ENCODE measurements around the gene SIDT2.

Gene SIDT2

GRCh38 chr11:117214404-117215110 is 36.0 kb downstream of the SIDT2 start:
- Histone ChIP-seq H3K27me3 (ENCODE audit: control insufficient read depth in 1 of 2, insufficient read depth in 2 of 2, low read length in 2 of 2) (no peaks in the 10 kb centered on the region), H3K27ac (ENCODE audit: low read depth, low read length) (no peak overlapping the region), H3K9ac (ENCODE audit: low read depth in 1 of 2, low read length in 2 of 2) (no peak overlapping the region), H3K9me3 (ENCODE audit: control insufficient read depth in 1 of 2, low read length in 2 of 2) (no peaks in the 10 kb centered on the region), H3K4me3 (ENCODE audit: low read depth in 1 of 2, low read length in 2 of 2) (no peak overlapping the region), H3K4me1 (ENCODE audit: control insufficient read depth in 1 of 2, insufficient read depth in 2 of 2, low read length in 2 of 2) (peaks cover 0 to 9% of the 10 kb centered on the region in 2 donors), H3K36me3 (ENCODE audit: control insufficient read depth in 1 of 2, insufficient read depth in 2 of 2, low read length in 2 of 2) (peaks cover 41 to 71% of the 10 kb centered on the region in 2 donors)

DNA sequence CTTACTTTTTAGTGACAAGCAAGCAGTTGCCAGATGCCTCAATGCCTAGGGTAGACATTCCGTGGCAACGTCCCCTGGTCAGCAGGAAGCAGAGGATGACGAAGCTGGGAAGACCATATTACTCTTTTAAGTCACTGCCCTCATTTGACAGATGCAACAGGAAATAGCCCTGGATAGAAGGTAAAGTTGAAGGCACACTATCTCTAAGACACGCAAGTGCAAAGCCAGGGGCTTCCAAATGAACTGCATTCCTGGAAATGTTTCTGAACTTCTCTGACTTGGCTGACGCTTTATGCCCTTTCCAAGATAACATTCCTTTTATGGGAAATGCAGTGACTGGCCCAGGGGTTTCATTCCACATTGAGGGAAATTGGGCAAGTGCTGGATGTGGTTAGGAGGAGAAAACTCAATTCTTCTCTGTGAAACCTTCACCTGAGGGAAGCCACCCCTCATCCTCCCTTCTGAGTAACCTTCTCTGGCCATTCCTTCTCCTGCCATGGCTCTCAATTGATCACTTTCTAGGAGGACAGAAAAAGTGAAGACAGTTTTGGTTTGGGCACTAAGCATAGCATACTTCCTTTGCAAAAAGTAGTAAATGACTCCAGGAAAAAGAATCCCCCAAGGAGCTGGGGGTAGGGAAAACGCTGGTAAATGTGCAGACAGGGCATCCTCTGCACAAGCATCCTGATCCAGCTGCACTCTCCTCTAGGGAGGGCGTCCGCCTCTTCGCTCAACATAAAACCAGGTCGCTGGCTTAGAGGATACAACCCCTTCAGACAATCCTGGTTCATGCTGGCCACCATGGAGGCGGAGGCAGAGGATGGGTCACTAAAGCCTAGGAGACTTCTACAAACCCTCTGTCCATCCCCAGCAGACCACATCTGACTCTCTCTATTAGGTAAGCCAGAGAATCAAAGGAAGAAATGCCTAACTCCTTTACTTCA is 38.9 kb downstream of the SIDT2 start:
- H3K27ac ChIP-seq (ENCODE audit: low read depth, low read length) = peak overlapping the region; percentile 53
- no peak overlapping the region for H3K4me3 ChIP-seq (ENCODE audit: low read depth in 1 of 2, low read length in 2 of 2)
- H3K4me1 ChIP-seq (ENCODE audit: control insufficient read depth in 1 of 2, insufficient read depth in 2 of 2, low read length in 2 of 2) = peaks cover 18 to 38% of the 10 kb centered on the region in 2 donors
- no peaks in the 10 kb centered on the region for H3K27me3 ChIP-seq (ENCODE audit: control insufficient read depth in 1 of 2, insufficient read depth in 2 of 2, low read length in 2 of 2)
- peaks cover 50 to 82% of the 10 kb centered on the region in 2 donors for H3K36me3 ChIP-seq (ENCODE audit: control insufficient read depth in 1 of 2, insufficient read depth in 2 of 2, low read length in 2 of 2)
- H3K9ac ChIP-seq (ENCODE audit: low read depth in 1 of 2, low read length in 2 of 2) = no peak overlapping the region
- H3K9me3 ChIP-seq (ENCODE audit: control insufficient read depth in 1 of 2, low read length in 2 of 2) = no peaks in the 10 kb centered on the region

DNA sequence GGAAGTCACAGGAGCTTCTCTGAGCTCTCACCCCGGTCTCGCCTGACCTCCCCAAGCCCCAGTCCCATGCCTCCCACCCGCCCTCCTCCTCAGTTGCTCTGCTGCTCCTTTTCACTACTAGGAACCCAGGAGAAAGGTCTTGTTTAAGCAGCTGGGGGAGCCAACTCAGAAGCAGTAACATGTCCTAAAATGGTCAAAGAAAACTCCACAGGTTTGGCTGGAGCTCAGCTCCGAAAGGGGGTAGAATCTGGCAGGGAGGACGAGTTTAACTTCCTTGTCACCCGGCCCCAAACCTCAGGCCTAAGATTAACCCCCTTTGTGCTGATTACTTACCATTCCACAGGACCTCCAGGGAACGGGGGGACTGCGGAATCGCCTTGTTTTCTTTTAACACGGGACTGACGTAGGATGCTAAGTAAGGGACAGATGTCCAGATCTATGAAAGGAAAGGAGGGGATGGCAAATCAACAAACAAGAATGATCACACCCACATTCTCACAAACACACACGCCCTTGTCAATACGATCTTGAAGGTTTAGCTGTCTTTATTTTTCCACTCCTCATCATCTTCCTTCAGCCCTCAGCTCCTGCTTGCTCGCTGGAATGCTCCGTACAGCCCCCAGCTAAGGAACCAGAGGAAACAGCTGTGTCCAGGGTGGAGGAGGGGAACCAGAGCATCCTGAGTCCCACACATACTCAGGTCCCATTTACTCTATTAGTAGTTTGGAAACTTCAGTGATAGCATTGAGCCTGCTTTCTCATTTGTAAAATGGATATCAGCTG is 39.8 kb downstream of the SIDT2 start:
- Histone ChIP-seq H3K9ac (ENCODE audit: low read depth in 1 of 2, low read length in 2 of 2) (peak overlapping the region in 1 of 2 donors; percentile 14), H3K4me1 (ENCODE audit: control insufficient read depth in 1 of 2, insufficient read depth in 2 of 2, low read length in 2 of 2) (peaks cover 18 to 39% of the 10 kb centered on the region in 2 donors), H3K27ac (ENCODE audit: low read depth, low read length) (peak overlapping the region; percentile 53), H3K36me3 (ENCODE audit: control insufficient read depth in 1 of 2, insufficient read depth in 2 of 2, low read length in 2 of 2) (peaks cover 52 to 82% of the 10 kb centered on the region in 2 donors), H3K9me3 (ENCODE audit: control insufficient read depth in 1 of 2, low read length in 2 of 2) (no peaks in the 10 kb centered on the region), H3K27me3 (ENCODE audit: control insufficient read depth in 1 of 2, insufficient read depth in 2 of 2, low read length in 2 of 2) (no peaks in the 10 kb centered on the region), H3K4me3 (ENCODE audit: low read depth in 1 of 2, low read length in 2 of 2) (no peak overlapping the region)

GRCh38 chr11:117219001-117219400 is 40.5 kb downstream of the SIDT2 start:
- H3K9ac ChIP-seq (ENCODE audit: low read depth in 1 of 2, low read length in 2 of 2) = no peak overlapping the region
- H3K4me1 ChIP-seq (ENCODE audit: control insufficient read depth in 1 of 2, insufficient read depth in 2 of 2, low read length in 2 of 2) = peaks cover 25 to 46% of the 10 kb centered on the region in 2 donors
- no peaks in the 10 kb centered on the region for H3K9me3 ChIP-seq (ENCODE audit: control insufficient read depth in 1 of 2, low read length in 2 of 2)
- no peaks in the 10 kb centered on the region for H3K27me3 ChIP-seq (ENCODE audit: control insufficient read depth in 1 of 2, insufficient read depth in 2 of 2, low read length in 2 of 2)
- H3K4me3 ChIP-seq (ENCODE audit: low read depth in 1 of 2, low read length in 2 of 2) = no peak overlapping the region
- H3K36me3 ChIP-seq (ENCODE audit: control insufficient read depth in 1 of 2, insufficient read depth in 2 of 2, low read length in 2 of 2) = peaks cover 56 to 85% of the 10 kb centered on the region in 2 donors
- H3K27ac ChIP-seq (ENCODE audit: low read depth, low read length) = peak overlapping the region; percentile 18

GRCh38 chr11:117219455-117219854 is 40.9 kb downstream of the SIDT2 start:
- Histone ChIP-seq H3K27ac (ENCODE audit: low read depth, low read length) (peak overlapping the region; percentile 18), H3K9me3 (ENCODE audit: control insufficient read depth in 1 of 2, low read length in 2 of 2) (no peaks in the 10 kb centered on the region), H3K4me3 (ENCODE audit: low read depth in 1 of 2, low read length in 2 of 2) (no peak overlapping the region), H3K9ac (ENCODE audit: low read depth in 1 of 2, low read length in 2 of 2) (no peak overlapping the region), H3K36me3 (ENCODE audit: control insufficient read depth in 1 of 2, insufficient read depth in 2 of 2, low read length in 2 of 2) (peaks cover 55 to 81% of the 10 kb centered on the region in 2 donors), H3K27me3 (ENCODE audit: control insufficient read depth in 1 of 2, insufficient read depth in 2 of 2, low read length in 2 of 2) (no peaks in the 10 kb centered on the region), H3K4me1 (ENCODE audit: control insufficient read depth in 1 of 2, insufficient read depth in 2 of 2, low read length in 2 of 2) (peaks cover 29 to 51% of the 10 kb centered on the region in 2 donors)

GRCh38 chr11:117219995-117220394 is 41.5 kb downstream of the SIDT2 start:
- Histone ChIP-seq H3K9ac (ENCODE audit: low read depth in 1 of 2, low read length in 2 of 2) (no peak overlapping the region), H3K4me3 (ENCODE audit: low read depth in 1 of 2, low read length in 2 of 2) (no peak overlapping the region), H3K27me3 (ENCODE audit: control insufficient read depth in 1 of 2, insufficient read depth in 2 of 2, low read length in 2 of 2) (no peaks in the 10 kb centered on the region), H3K27ac (ENCODE audit: low read depth, low read length) (no peak overlapping the region), H3K9me3 (ENCODE audit: control insufficient read depth in 1 of 2, low read length in 2 of 2) (no peaks in the 10 kb centered on the region), H3K36me3 (ENCODE audit: control insufficient read depth in 1 of 2, insufficient read depth in 2 of 2, low read length in 2 of 2) (peaks cover 50 to 76% of the 10 kb centered on the region in 2 donors), H3K4me1 (ENCODE audit: control insufficient read depth in 1 of 2, insufficient read depth in 2 of 2, low read length in 2 of 2) (peaks cover 30 to 52% of the 10 kb centered on the region in 2 donors)

GRCh38 chr11:117220568-117220967 is 42.0 kb downstream of the SIDT2 start:
- no peaks in the 10 kb centered on the region for H3K27me3 ChIP-seq (ENCODE audit: control insufficient read depth in 1 of 2, insufficient read depth in 2 of 2, low read length in 2 of 2)
- H3K9me3 ChIP-seq (ENCODE audit: control insufficient read depth in 1 of 2, low read length in 2 of 2) = no peaks in the 10 kb centered on the region
- peak overlapping the region; percentile 54 for H3K27ac ChIP-seq (ENCODE audit: low read depth, low read length)
- H3K9ac ChIP-seq (ENCODE audit: low read depth in 1 of 2, low read length in 2 of 2) = no peak overlapping the region
- H3K4me3 ChIP-seq (ENCODE audit: low read depth in 1 of 2, low read length in 2 of 2) = no peak overlapping the region
- H3K36me3 ChIP-seq (ENCODE audit: control insufficient read depth in 1 of 2, insufficient read depth in 2 of 2, low read length in 2 of 2) = peaks cover 54 to 79% of the 10 kb centered on the region in 2 donors
- peaks cover 35 to 55% of the 10 kb centered on the region in 2 donors for H3K4me1 ChIP-seq (ENCODE audit: control insufficient read depth in 1 of 2, insufficient read depth in 2 of 2, low read length in 2 of 2)

DNA sequence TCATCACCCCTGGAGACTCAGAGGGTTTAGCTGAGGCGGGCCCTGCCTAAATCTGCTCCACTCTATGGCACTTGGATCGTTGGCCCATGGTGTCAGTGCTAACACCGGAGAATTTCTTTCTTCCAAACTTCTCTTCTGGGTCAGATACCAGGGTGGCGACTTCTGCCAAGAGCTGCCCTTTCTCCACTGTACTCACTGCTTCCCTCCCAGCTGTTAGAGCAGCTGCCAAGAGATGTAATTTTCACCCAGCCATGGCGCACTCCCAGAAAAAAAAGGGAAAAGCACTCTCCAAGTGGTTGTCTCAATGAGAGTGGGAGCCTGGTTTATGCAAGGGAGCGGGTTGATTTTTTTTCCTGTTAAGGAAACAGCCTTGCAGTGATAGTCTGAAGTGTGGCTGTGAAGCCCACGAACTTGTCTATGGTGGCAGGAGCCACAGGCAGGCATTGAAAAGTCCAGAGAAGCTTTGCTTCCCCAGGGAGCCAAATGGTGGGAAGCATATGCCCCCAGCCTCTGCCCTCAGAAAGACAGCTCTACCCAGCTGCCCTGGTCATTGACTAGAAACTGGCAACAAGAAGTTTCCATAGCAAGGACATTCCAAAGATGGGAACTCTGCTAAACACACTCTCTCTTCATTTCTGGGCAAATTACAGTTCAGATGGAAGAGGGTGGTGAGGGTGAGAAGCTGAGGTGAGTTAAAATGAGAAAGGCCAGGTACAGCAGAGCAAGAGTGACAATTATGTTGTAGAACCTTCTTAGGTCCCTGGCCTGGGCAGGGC is 42.6 kb downstream of the SIDT2 start:
- Histone ChIP-seq H3K4me3 (ENCODE audit: low read depth in 1 of 2, low read length in 2 of 2) (no peak overlapping the region), H3K9me3 (ENCODE audit: control insufficient read depth in 1 of 2, low read length in 2 of 2) (no peaks in the 10 kb centered on the region), H3K36me3 (ENCODE audit: control insufficient read depth in 1 of 2, insufficient read depth in 2 of 2, low read length in 2 of 2) (peaks cover 57 to 78% of the 10 kb centered on the region in 2 donors), H3K9ac (ENCODE audit: low read depth in 1 of 2, low read length in 2 of 2) (no peak overlapping the region), H3K27ac (ENCODE audit: low read depth, low read length) (peak overlapping the region; percentile 54), H3K4me1 (ENCODE audit: control insufficient read depth in 1 of 2, insufficient read depth in 2 of 2, low read length in 2 of 2) (peaks cover 41 to 61% of the 10 kb centered on the region in 2 donors), H3K27me3 (ENCODE audit: control insufficient read depth in 1 of 2, insufficient read depth in 2 of 2, low read length in 2 of 2) (no peaks in the 10 kb centered on the region)

GRCh38 chr11:117221775-117222517 is 43.4 kb downstream of the SIDT2 start:
- Histone ChIP-seq H3K9me3 (ENCODE audit: control insufficient read depth in 1 of 2, low read length in 2 of 2) (no peaks in the 10 kb centered on the region), H3K27ac (ENCODE audit: low read depth, low read length) (peak overlapping the region; percentile 2), H3K27me3 (ENCODE audit: control insufficient read depth in 1 of 2, insufficient read depth in 2 of 2, low read length in 2 of 2) (no peaks in the 10 kb centered on the region), H3K9ac (ENCODE audit: low read depth in 1 of 2, low read length in 2 of 2) (no peak overlapping the region), H3K36me3 (ENCODE audit: control insufficient read depth in 1 of 2, insufficient read depth in 2 of 2, low read length in 2 of 2) (peaks cover 55 to 77% of the 10 kb centered on the region in 2 donors), H3K4me3 (ENCODE audit: low read depth in 1 of 2, low read length in 2 of 2) (no peak overlapping the region), H3K4me1 (ENCODE audit: control insufficient read depth in 1 of 2, insufficient read depth in 2 of 2, low read length in 2 of 2) (peaks cover 43 to 62% of the 10 kb centered on the region in 2 donors)
